Erythroblast (primary cell): Measurements from ENCODE around the gene PTPRT.

Experiments used
- GATA1 ChIP-seq: IDR thresholded peaks from 2 replicates; pipeline ENCODE4 v1.6.1; 2011; ENCODE audit warnings: low read depth, mild to moderate bottlenecking, control low read depth, low read length, moderate library complexity
- POLR2A ChIP-seq: IDR thresholded peaks from 2 replicates; pipeline ENCODE4 v1.6.1; 2011; ENCODE audit warnings: mild to moderate bottlenecking, low read length

DNA sequence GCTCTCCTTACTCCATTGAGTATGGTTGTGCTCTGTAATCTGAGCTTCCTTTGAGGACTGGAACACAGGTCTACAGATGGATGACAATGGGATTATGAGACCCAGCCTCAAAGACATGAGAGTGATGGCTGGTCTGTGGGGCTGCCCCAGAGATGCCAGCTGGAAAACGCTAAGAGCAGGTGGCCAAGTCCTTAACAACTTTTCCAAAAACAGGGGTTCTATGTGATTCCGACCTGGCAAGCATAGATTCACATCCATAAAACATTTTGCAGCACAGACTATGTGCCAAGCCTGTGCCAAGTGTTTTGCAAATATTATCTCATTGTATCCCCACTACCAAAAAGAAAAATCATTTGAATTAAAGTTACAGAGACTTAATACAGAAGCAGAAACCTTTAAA is 270.4 kb downstream of the PTPRT start:
- no peak for TF ChIP-seq POLR2A
- no peak for TF ChIP-seq GATA1
